CD8-positive, alpha-beta memory T cell (primary cell): ENCODE measurements around the gene GSG1. TPM values are rescaled to one million over a fixed set of nuclear protein-coding genes. Genes with fewer than 3 reads are reported as not detected.
"Not testable (repeated sequence)": the region's sequence is repeated elsewhere in the genome, so short reads cannot be mapped to it uniquely, and the experiment has no call there.

Experiments used
- CTCF ChIA-PET: fragments of 350-600 bp; sonication (Branson Sonifier 250); formaldehyde crosslinking; loops from one replicate; lab custom pipeline; 2021; ENCODE audit warnings: antibody characterized with exemption; lab: Charles Lee
- POLR2A ChIA-PET: fragments of 350-600 bp; sonication (Branson Sonifier 250); formaldehyde crosslinking; loops from one replicate; lab custom pipeline; 2021; ENCODE audit warnings: antibody characterized with exemption; lab: Charles Lee
- DNase-seq, 5 donors: peaks; one replicate each; pipeline versions ENCODE4 v3.0.0 to v3.0.0-alpha.2; 2020 to 2022; ENCODE audit warnings: mixed read lengths in 1 of 5
- H3K27ac ChIP-seq: one replicate; pipeline ENCODE4 v1.7.0; 2013; ENCODE audit warnings: low read depth, mild to moderate bottlenecking, low read length, moderate library complexity
- H3K27me3 ChIP-seq: 2 replicates; pipeline ENCODE4 v1.7.0; 2013; ENCODE audit warnings: low read length, mild to moderate bottlenecking; ENCODE audit not compliant: insufficient read depth, poor library complexity, severe bottlenecking
- H3K36me3 ChIP-seq: 2 replicates; pipeline ENCODE4 v1.7.0; 2013; ENCODE audit warnings: mild to moderate bottlenecking, low read length, moderate library complexity; ENCODE audit not compliant: insufficient read depth
- H3K4me1 ChIP-seq: 2 replicates; pipeline ENCODE4 v1.7.0; 2013; ENCODE audit warnings: mild to moderate bottlenecking, low read length, moderate library complexity; ENCODE audit not compliant: insufficient read depth
- H3K4me3 ChIP-seq: 2 replicates; pipeline ENCODE4 v1.7.0; 2013; ENCODE audit warnings: mild to moderate bottlenecking, low read length
- H3K9me3 ChIP-seq: 2 replicates; pipeline ENCODE4 v1.7.0; 2013; ENCODE audit warnings: mild to moderate bottlenecking, low read length
- H3K27ac Mint-ChIP-seq, 8 donors: one replicate each; pipeline ENCODE4 v1.8.0; 2020 to 2021; ENCODE audit warnings: mixed read lengths in 8 of 8, mild to moderate bottlenecking in 6 of 8, inconsistent platforms in 3 of 8, moderate library complexity in 3 of 8
- H3K27me3 Mint-ChIP-seq, 2 donors: one replicate each; pipeline ENCODE4 v1.8.0; 2020 to 2021; ENCODE audit warnings: mixed read lengths in 2 of 2, mild to moderate bottlenecking in 1 of 2, moderate library complexity in 1 of 2
- H3K36me3 Mint-ChIP-seq, 3 donors: one replicate each; pipeline ENCODE4 v1.8.0; 2020 to 2021; ENCODE audit warnings: mixed read lengths in 3 of 3, inconsistent platforms in 1 of 3, mild to moderate bottlenecking in 1 of 3
- H3K4me1 Mint-ChIP-seq, 3 donors: one replicate each; pipeline ENCODE4 v1.8.0; 2020 to 2021; ENCODE audit warnings: mixed read lengths in 3 of 3, inconsistent platforms in 1 of 3, mild to moderate bottlenecking in 1 of 3
- H3K4me3 Mint-ChIP-seq, 7 donors: one replicate each; pipeline ENCODE4 v1.8.0; 2020 to 2021; ENCODE audit warnings: mixed read lengths in 7 of 7, mild to moderate bottlenecking in 6 of 7, moderate library complexity in 4 of 7, inconsistent platforms in 2 of 7
- H3K9me3 Mint-ChIP-seq, 5 donors: one replicate each; pipeline ENCODE4 v1.8.0; 2020 to 2022; ENCODE audit warnings: mixed read lengths in 5 of 5, mild to moderate bottlenecking in 3 of 5, moderate library complexity in 2 of 5, inconsistent platforms in 1 of 5
- polyA plus RNA-seq: library from polyadenylated mRNA; unstranded; fragments of 300-500 nt; fragmentation: Illumina TruSeq; gene quantifications from one replicate; pipeline ENCODE4 v1.2.3, GENCODE V29; 2021
- total RNA-seq, 2 experiments: library from RNA; stranded (reverse); gene quantifications; one replicate each; pipeline ENCODE4 v1.2.3, GENCODE V29; 2021

The GSG1 gene
- total and polyA plus RNA-seq, 3 experiments from 2014 or later = not detected

DNA sequence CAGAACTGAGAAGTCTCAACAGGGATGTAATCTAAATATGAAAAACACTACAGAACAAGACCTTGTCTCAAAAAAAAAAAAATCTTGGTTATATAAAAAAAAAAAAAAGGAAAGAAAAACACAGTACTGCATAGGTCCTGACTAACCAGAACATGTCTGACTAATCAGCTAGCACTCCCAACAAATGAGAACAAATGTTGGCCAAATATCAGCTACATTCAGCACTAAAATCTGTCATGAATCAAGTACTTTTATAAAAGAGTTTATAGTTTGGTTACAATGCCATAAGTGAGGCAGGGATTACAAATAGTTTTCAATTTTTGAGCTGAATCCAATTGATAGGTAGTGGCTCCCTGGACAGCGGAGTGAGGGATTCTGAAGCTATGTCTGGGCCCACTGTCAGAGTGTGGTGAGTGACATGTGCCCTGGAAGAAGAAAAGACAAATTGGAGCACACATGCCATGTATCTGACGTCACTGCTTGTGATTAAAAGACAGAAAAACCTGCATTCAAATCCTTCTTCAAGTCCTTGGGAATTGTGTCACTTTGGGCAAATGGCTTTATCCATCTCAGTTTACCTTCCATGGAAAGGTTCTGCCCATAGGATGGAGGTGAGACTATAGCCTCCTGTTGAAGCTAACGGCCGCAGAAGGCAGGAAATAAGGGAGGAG is 64.8 kb downstream of the GSG1 start:
- H3K36me3 ChIP-seq = no peaks in the 10 kb centered on the region
- H3K27me3 ChIP-seq = no peaks in the 10 kb centered on the region
- no peak for DNase-seq
- POLR2A ChIA-PET = no interaction called here
- Mint-ChIP-seq H3K36me3 (no peaks in the 10 kb centered on the region), H3K4me3 (peak overlapping the region in 1 of 7 donors; percentile 61), H3K4me1 (no peaks in the 10 kb centered on the region), H3K9me3 (no peaks in the 10 kb centered on the region), H3K27me3 (peaks cover 7 to 12% of the 10 kb centered on the region in 2 donors), H3K27ac (no peak overlapping the region)
- CTCF ChIA-PET = interaction anchor here (0.9 kb wide), 1 partner anchor 9 kb away, joined by 3 read pairs; no protein-coding TSS in a partner anchor
- no peak overlapping the region for H3K4me3 ChIP-seq
- no peaks in the 10 kb centered on the region for H3K4me1 ChIP-seq
- H3K9me3 ChIP-seq = no peaks in the 10 kb centered on the region
- no peak overlapping the region for H3K27ac ChIP-seq

GRCh38 chr12:13036881-13037280 is 66.6 kb downstream of the GSG1 start:
- no peaks in the 10 kb centered on the region for H3K36me3 Mint-ChIP-seq

GRCh38 chr12:13035335-13035734 is 68.1 kb downstream of the GSG1 start:
- DNase-seq, POLR2A ChIA-PET, H3K4me3 ChIP-seq, H3K27ac Mint-ChIP-seq, H3K27me3 ChIP-seq, H3K36me3 ChIP-seq, H3K27ac ChIP-seq, H3K9me3 ChIP-seq, H3K27me3 Mint-ChIP-seq, H3K9me3 Mint-ChIP-seq, H3K4me1 Mint-ChIP-seq, H3K36me3 Mint-ChIP-seq, H3K4me1 ChIP-seq, H3K4me3 Mint-ChIP-seq: not testable (repeated sequence)
- CTCF ChIA-PET = interaction anchor here (1.8 kb wide), 1 partner anchor 8 kb away, joined by 4 read pairs; no protein-coding TSS in a partner anchor

More at GRCh38 chr12:13036881-13037280, 66.6 kb downstream of the GSG1 start:
- Mint-ChIP-seq H3K4me1 (no peaks in the 10 kb centered on the region), H3K9me3 (no peaks in the 10 kb centered on the region), H3K27ac (no peak overlapping the region), H3K4me3 (no peak overlapping the region), H3K27me3 (peaks cover 0 to 12% of the 10 kb centered on the region in 2 donors)
- POLR2A ChIA-PET = no interaction called here
- Histone ChIP-seq H3K4me1 (no peaks in the 10 kb centered on the region), H3K9me3 (no peaks in the 10 kb centered on the region), H3K27me3 (no peaks in the 10 kb centered on the region), H3K27ac (no peak overlapping the region), H3K36me3 (no peaks in the 10 kb centered on the region), H3K4me3 (no peak overlapping the region)
- no peak for DNase-seq
- CTCF ChIA-PET = no interaction called here

Other genes with a start within 250 kb of the GSG1 start
- not detected for gene GPRC5A, start 212.1 kb downstream of the GSG1 start, total RNA-seq
- not detected for gene GPRC5A, start 212.1 kb downstream of the GSG1 start, polyA plus RNA-seq
- gene GPRC5D, start 151.5 kb downstream of the GSG1 start, total RNA-seq = not detected
- 0.35 TPM for gene GPRC5D, start 151.5 kb downstream of the GSG1 start, polyA plus RNA-seq
- 10 to 100 TPM; 13.6 to 14.9 TPM for gene HEBP1, start 103.4 kb downstream of the GSG1 start, total RNA-seq
- gene HEBP1, start 103.4 kb downstream of the GSG1 start, polyA plus RNA-seq = 16.6 TPM
- 1 to 10 TPM; 5.2 to 6.5 TPM for gene FAM234B, start 59.3 kb downstream of the GSG1 start, total RNA-seq
- 2.9 TPM for gene FAM234B, start 59.3 kb downstream of the GSG1 start, polyA plus RNA-seq
- gene EMP1, start 93.1 kb upstream of the GSG1 start, total RNA-seq = 10 to 100 TPM in 1 of 2 experiments, 1 to 10 TPM in 1; 9.6 to 12.9 TPM
- 0.35 TPM for gene EMP1, start 93.1 kb upstream of the GSG1 start, polyA plus RNA-seq